HepG2 (cell line): ENCODE measurements around the gene DNMT1. TPM values are rescaled to one million over a fixed set of nuclear protein-coding genes. Genes with fewer than 3 reads are reported as not detected.

Experiments
- ATAC-seq: fragments of 200-7000 bp; cut with Tn5 transposase; 3 replicates; pipeline ENCODE4 v1.9.1; 2020; ENCODE audit warnings: mild to moderate bottlenecking, moderate library complexity
- BruUV-seq: library from RNA; stranded (reverse); fragments of 400-500 nt; replicated peaks from 2 replicates; lab custom pipeline; 2021; lab: Mats Ljungman, UMichigan
- CTCF ChIA-PET: fragments of 300-600 bp; formaldehyde crosslinking; extraction: SDS; loops from one replicate; lab custom pipeline; 2021; ENCODE audit warnings: low total read pairs, inconsistent platforms, low intra/inter-chr PET ratio; lab: Yijun Ruan, JAX
- POLR2A ChIA-PET: fragments of 350-600 bp; sonication (Branson Sonifier 250); formaldehyde crosslinking; loops from one replicate; lab custom pipeline; 2020; ENCODE audit warnings: antibody characterized with exemption, inconsistent platforms; lab: Yijun Ruan, JAX
- DNase-seq: peaks from one replicate; pipeline ENCODE4 v3.0.0-alpha.2; 2015; ENCODE audit warnings: low spot score
- FAIRE-seq: peaks from 3 replicates; lab custom pipeline; 2011; peaks lifted over from hg19 to GRCh38; lab: Jason Lieb, UNC
- H2AFZ ChIP-seq: one replicate; pipeline ENCODE4 v1.6.1; 2011; ENCODE audit warnings: low read length, inconsistent platforms
- H3K27ac ChIP-seq: fragments of 300-600 bp; 3 replicates; pipeline ENCODE4 v1.8.0; 2011; ENCODE audit warnings: mixed run types, mild to moderate bottlenecking, mixed read lengths, low read length, inconsistent platforms; ENCODE audit not compliant: insufficient read depth; ENCODE audit errors: extremely low read length
- H3K27me3 ChIP-seq, 2 experiments: fragments of 200-600 bp in 1 of 2; 2 replicates in 1 of 2; 3 replicates in 1 of 2; pipeline versions ENCODE4 v1.6.0 to v1.8.0; 2011; ENCODE audit warnings: low read length in 2 of 2, mild to moderate bottlenecking in 2 of 2, moderate library complexity in 2 of 2, inconsistent platforms in 1 of 2; ENCODE audit not compliant: insufficient read depth in 2 of 2, control insufficient read depth in 1 of 2
- H3K36me3 ChIP-seq, 2 experiments: fragments of 200-600 bp in 1 of 2; replicated peaks in 1 of 2; 2 replicates in 1 of 2; 3 replicates in 1 of 2; pipeline versions ENCODE4 v1.5.1 to v1.8.0; 2011; ENCODE audit warnings: low read length in 2 of 2, inconsistent platforms in 1 of 2; ENCODE audit not compliant: insufficient read depth in 2 of 2, control insufficient read depth in 1 of 2
- H3K4me1 ChIP-seq: 2 replicates; pipeline ENCODE4 v1.5.1; 2012; ENCODE audit warnings: low read length, inconsistent platforms; ENCODE audit not compliant: insufficient read depth
- H3K4me2 ChIP-seq: 2 replicates; pipeline ENCODE4 v1.6.0; 2011; ENCODE audit warnings: low read depth, low read length, inconsistent platforms
- H3K4me3 ChIP-seq, 3 experiments: fragments of 200-600 bp in 1 of 3; sonication (generic), shearing (Covaris generic) in 1 of 3; replicated peaks in 1 of 3; 2 replicates each; pipeline ENCODE4 v1.5.1; 2011 to 2016; ENCODE audit warnings: low read length in 3 of 3, inconsistent platforms in 2 of 3, low read depth in 2 of 3, mild to moderate bottlenecking in 2 of 3, control low read depth in 1 of 3, mixed read lengths in 1 of 3; ENCODE audit not compliant: insufficient read depth in 1 of 3
- H3K79me2 ChIP-seq: one replicate; pipeline ENCODE4 v1.6.1; 2011; ENCODE audit warnings: low read length, inconsistent platforms; ENCODE audit not compliant: insufficient read depth
- H3K9ac ChIP-seq: 2 replicates; pipeline ENCODE4 v1.6.0; 2011; ENCODE audit warnings: mild to moderate bottlenecking, low read depth, low read length, inconsistent platforms; ENCODE audit not compliant: insufficient read depth
- H3K9me3 ChIP-seq: 2 replicates; pipeline ENCODE4 v1.5.1; 2012; ENCODE audit warnings: mild to moderate bottlenecking, low read length
- H4K20me1 ChIP-seq: 2 replicates; pipeline ENCODE4 v1.6.0; 2011; ENCODE audit warnings: inconsistent platforms, mild to moderate bottlenecking, low read length, moderate library complexity; ENCODE audit not compliant: insufficient read depth
- ARID3A ChIP-seq: IDR thresholded peaks from 2 replicates; pipeline ENCODE4 v1.6.1; 2012; ENCODE audit warnings: low read depth, low read length, improper control_type of control experiment
- ARNT2 ChIP-seq: sonication (generic); formaldehyde crosslinking; IDR thresholded peaks from 2 replicates; pipeline ENCODE4 v1.8.0; 2022; ENCODE audit warnings: mild to moderate bottlenecking, low read depth, missing genetic modification reagents, moderate library complexity
- HOXA9 ChIP-seq: sonication (generic); formaldehyde crosslinking; IDR thresholded peaks from 2 replicates; pipeline ENCODE4 v1.8.1; 2022; ENCODE audit warnings: missing genetic modification reagents, mild to moderate bottlenecking, moderate library complexity, borderline replicate concordance
- MLLT10 ChIP-seq: sonication (generic); formaldehyde crosslinking; IDR thresholded peaks from 2 replicates; pipeline ENCODE4 v1.4.0; 2020; ENCODE audit warnings: missing genetic modification reagents
- NR2F6 ChIP-seq, 2 experiments: IDR thresholded peaks; 2 replicates each; pipeline ENCODE4 v1.6.1; 2016; ENCODE audit warnings: antibody characterized with exemption in 1 of 2, mild to moderate bottlenecking in 1 of 2
- RFXANK ChIP-seq: IDR thresholded peaks from 2 replicates; pipeline ENCODE4 v1.6.1; 2016
- SRF ChIP-seq: IDR thresholded peaks from 2 replicates; pipeline ENCODE4 v1.6.1; 2011; ENCODE audit warnings: mild to moderate bottlenecking, low read depth, low read length, moderate library complexity
- TAF1 ChIP-seq: sonication (generic); formaldehyde crosslinking; IDR thresholded peaks from 2 replicates; pipeline ENCODE4 v1.4.0; 2020; ENCODE audit warnings: missing genetic modification reagents
- ZBTB4 ChIP-seq: sonication (generic); formaldehyde crosslinking; IDR thresholded peaks from 2 replicates; pipeline ENCODE4 v1.4.0; 2020; ENCODE audit warnings: missing genetic modification reagents, mild to moderate bottlenecking, borderline replicate concordance
- ZNF383 ChIP-seq: sonication (generic); formaldehyde crosslinking; IDR thresholded peaks from 2 replicates; pipeline ENCODE4 v1.4.0; 2020; ENCODE audit warnings: missing genetic modification reagents, mild to moderate bottlenecking, borderline replicate concordance
- ZSCAN20 ChIP-seq: sonication (generic); formaldehyde crosslinking; IDR thresholded peaks from 2 replicates; pipeline ENCODE4 v1.4.0; 2020; ENCODE audit warnings: missing genetic modification reagents, mild to moderate bottlenecking, borderline replicate concordance
- ZSCAN30 ChIP-seq: sonication (generic); formaldehyde crosslinking; IDR thresholded peaks from 2 replicates; pipeline ENCODE4 v1.5.0; 2020; ENCODE audit warnings: mild to moderate bottlenecking, missing genetic modification reagents
- ZZZ3 ChIP-seq: sonication (generic); formaldehyde crosslinking; IDR thresholded peaks from 2 replicates; pipeline ENCODE4 v1.4.0; 2020; ENCODE audit warnings: missing genetic modification reagents, mild to moderate bottlenecking, borderline replicate concordance
- WGBS: methylation state at CpG from one replicate; pipeline ENCODE4 v1.1.6; 2017; ENCODE audit warnings: low lambda C conversion rate; 5-methylcytosine and 5-hydroxymethylcytosine counted together
- in situ Hi-C: cut with HindIII; loops from 2 replicates; pipeline ENCODE4 v1.10.0; 2017; ENCODE audit warnings: low pct_unique_long_range_greater_than_20kb; ENCODE audit not compliant: extremely low pct_ligation_motif_present
- intact Hi-C: fragments of 100-400 bp; cut with micrococcal nuclease; formaldehyde crosslinking; loops from one replicate; pipeline ENCODE4 v1.10.0; 2022; ENCODE audit not compliant: unreplicated experiment
- polyA plus RNA-seq, 8 experiments: library from polyadenylated mRNA; depleted of rRNA in 3 of 8; stranded (reverse) in 7 of 8; unstranded in 1 of 8; fragments of >200 nt; fragmentation: Illumina TruSeq in 4 of 8; extraction: Trizol in 4 of 8; gene quantifications; 2 replicates each; pipeline versions ENCODE4 v1.2.1 to v1.2.3, GENCODE V29; 2011 to 2016; ENCODE audit warnings: low read depth in 4 of 8, missing spikeins in 1 of 8, mixed read lengths in 1 of 8; ENCODE audit not compliant: insufficient read depth in 1 of 8
- total RNA-seq, 5 experiments: library from RNA; depleted of rRNA; stranded (reverse); fragments of >200 nt; fragmentation: Illumina TruSeq; extraction: Trizol; gene quantifications; 2 replicates each; pipeline ENCODE4 v1.2.3, GENCODE V29; 2016; ENCODE audit warnings: low read depth in 1 of 5

Gene DNMT1
- total and polyA plus RNA-seq, 2 of the 13 experiments (the other 11 are each of a cell fraction or from before 2014, with no cell fraction given) = 31.2 to 91.1 TPM

GRCh38 chr19:10173527-10173926 lies 21.2 kb downstream of the DNMT1 start:
- Histone ChIP-seq H3K9ac (no peak overlapping the region), H3K4me2 (no peak overlapping the region), H2AFZ (no peak overlapping the region), H3K4me1 (no peaks in the 10 kb centered on the region), H3K9me3 (no peaks in the 10 kb centered on the region), H3K27me3 (no peaks in the 10 kb centered on the region), H3K4me3 (no peak overlapping the region), H3K27ac (no peak overlapping the region), H4K20me1 (no peaks in the 10 kb centered on the region), H3K36me3 (peaks cover 6 to 62% of the 10 kb centered on the region in 2 experiments), H3K79me2 (no peaks in the 10 kb centered on the region)
- CTCF ChIA-PET = no interaction called here
- TF ChIP-seq TAF1 (CRISPR knock-in tag) (no peak), SRF (no peak), ARNT2 (no peak), ZNF383 (no peak), ZZZ3 (CRISPR knock-in tag) (no peak), NR2F6 (IDR thresholded peaks at IDR 0.05) (no peak), NR2F6 (CRISPR knock-in tag; IDR thresholded peaks at IDR 0.05) (no peak), RFXANK (CRISPR knock-in tag) (no peak), ZSCAN30 (CRISPR knock-in tag) (no peak), ZSCAN20 (CRISPR knock-in tag) (no peak), HOXA9 (CRISPR knock-in tag) (no peak), MLLT10 (no peak), ARID3A (no peak), ZBTB4 (CRISPR knock-in tag) (no peak)
- POLR2A ChIA-PET = no interaction called here
- no peak for FAIRE-seq
- no peak for DNase-seq
- WGBS = 96% methylated on average over 9 of the region's 9 CpGs
- ATAC-seq = no peak
- intact Hi-C loops = no loop called here
- in situ Hi-C loops = no loop called here
- no TSS peak for BruUV-seq
